Thyroid gland (tissue), 4 donors: ENCODE measurements around the gene SH3BP1. TPM values are rescaled to one million over a fixed set of nuclear protein-coding genes. Genes with fewer than 3 reads are reported as not detected.

Experiments used
- DNase-seq, 2 donors: peaks; one replicate each; pipeline ENCODE4 v3.0.0-alpha.2; 2019
- H3K27ac ChIP-seq, 3 donors: fragments of 200-600 bp; sonication (generic); 1 replicate in 2 of 3; 2 replicates in 1 of 3; pipeline ENCODE4 v1.5.1; 2016 to 2019; ENCODE audit warnings: mild to moderate bottlenecking in 1 of 3, moderate library complexity in 1 of 3
- H3K27me3 ChIP-seq: fragments of 200-600 bp; sonication (generic); one replicate; pipeline ENCODE4 v1.5.1; 2019
- H3K36me3 ChIP-seq, 2 donors: fragments of 200-600 bp; sonication (generic); one replicate each; pipeline ENCODE4 v1.5.1; 2016 to 2019
- H3K4me1 ChIP-seq, 2 donors: fragments of 200-600 bp; sonication (generic); one replicate each; pipeline ENCODE4 v1.5.1; 2017 to 2019
- H3K4me3 ChIP-seq, 3 donors: fragments of 200-600 bp; sonication (generic); replicated peaks in 1 of 3; 1 replicate in 2 of 3; 2 replicates in 1 of 3; pipeline ENCODE4 v1.5.1; 2016; ENCODE audit warnings: mild to moderate bottlenecking in 1 of 3
- H3K9me3 ChIP-seq: fragments of 200-600 bp; sonication (generic); one replicate; pipeline ENCODE4 v1.5.1; 2017
- POLR2A ChIP-seq, 2 donors: fragments of 450-650 bp; IDR thresholded peaks; one replicate each; pipeline ENCODE4 v1.6.1; 2017; ENCODE audit warnings: antibody characterized with exemption in 2 of 2, mild to moderate bottlenecking in 2 of 2, moderate library complexity in 1 of 2
- WGBS, 2 donors: methylation state at CpG; one replicate each; pipeline ENCODE4 v1.1.5; 2017; 5-methylcytosine and 5-hydroxymethylcytosine counted together
- intact Hi-C: fragments of 100-400 bp; cut with DNase I; formaldehyde crosslinking; loops from one replicate; pipeline ENCODE4 v1.15.1; 2023
- small RNA-seq: library from RNA; depleted of rRNA; stranded (forward); fragments of <200 nt; gene quantifications from one replicate; pipeline ENCODE3, GENCODE V24; 2016
- total RNA-seq, 4 donors: library from RNA; depleted of rRNA; stranded (reverse); fragments of >200 nt; gene quantifications; one replicate each; pipeline ENCODE4 v1.2.3, GENCODE V29; 2016
- TF ChIP-seq, protein P1 (sequence below), 6 experiments: fragments of 200-600 bp in 3 of 6; fragments of 450-650 bp in 3 of 6; sonication (generic) in 3 of 6; IDR thresholded peaks; one replicate each; pipeline ENCODE4 v1.5.1; 2016 to 2019; ENCODE audit warnings: antibody characterized with exemption in 6 of 6, mild to moderate bottlenecking in 2 of 6, inconsistent platforms in 1 of 6, moderate library complexity in 1 of 6

Gene SH3BP1
- total RNA-seq, 4 donors from 2014 or later: 0.81 to 10.1 (median 3.3) TPM

DNA sequence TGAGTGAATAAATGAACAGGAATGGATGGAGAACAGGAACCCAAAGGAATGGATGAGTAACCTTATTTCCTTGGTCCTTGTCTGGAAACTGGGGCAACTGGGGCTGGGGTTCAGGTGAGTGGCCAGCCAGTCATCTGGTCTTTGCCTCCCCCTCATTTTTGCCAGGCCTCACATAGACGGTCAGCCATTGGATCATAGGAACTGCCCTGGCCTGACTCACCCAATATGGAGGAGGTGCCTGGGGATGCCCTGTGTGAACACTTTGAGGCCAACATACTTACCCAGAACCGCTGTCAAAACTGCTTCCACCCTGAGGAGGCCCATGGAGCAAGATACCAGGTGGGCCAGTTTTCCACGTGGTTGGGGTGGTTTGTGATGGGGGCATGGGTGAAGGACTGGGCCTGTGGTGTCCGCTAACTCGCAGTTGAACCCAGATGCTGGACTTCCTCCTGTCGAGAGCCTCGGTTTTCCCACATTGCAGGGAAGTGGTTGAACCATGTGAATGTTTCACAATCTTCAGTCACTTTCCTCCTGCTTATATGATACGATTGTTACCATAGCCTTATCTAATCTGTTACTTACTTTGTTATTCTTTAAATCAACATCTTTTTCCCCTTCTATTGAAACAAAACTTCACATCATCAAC lies 61.8 kb downstream of the SH3BP1 start:
- no peaks in the 10 kb centered on the region for H3K9me3 ChIP-seq
- no peaks in the 10 kb centered on the region for H3K36me3 ChIP-seq
- TF ChIP-seq, protein P1, sequence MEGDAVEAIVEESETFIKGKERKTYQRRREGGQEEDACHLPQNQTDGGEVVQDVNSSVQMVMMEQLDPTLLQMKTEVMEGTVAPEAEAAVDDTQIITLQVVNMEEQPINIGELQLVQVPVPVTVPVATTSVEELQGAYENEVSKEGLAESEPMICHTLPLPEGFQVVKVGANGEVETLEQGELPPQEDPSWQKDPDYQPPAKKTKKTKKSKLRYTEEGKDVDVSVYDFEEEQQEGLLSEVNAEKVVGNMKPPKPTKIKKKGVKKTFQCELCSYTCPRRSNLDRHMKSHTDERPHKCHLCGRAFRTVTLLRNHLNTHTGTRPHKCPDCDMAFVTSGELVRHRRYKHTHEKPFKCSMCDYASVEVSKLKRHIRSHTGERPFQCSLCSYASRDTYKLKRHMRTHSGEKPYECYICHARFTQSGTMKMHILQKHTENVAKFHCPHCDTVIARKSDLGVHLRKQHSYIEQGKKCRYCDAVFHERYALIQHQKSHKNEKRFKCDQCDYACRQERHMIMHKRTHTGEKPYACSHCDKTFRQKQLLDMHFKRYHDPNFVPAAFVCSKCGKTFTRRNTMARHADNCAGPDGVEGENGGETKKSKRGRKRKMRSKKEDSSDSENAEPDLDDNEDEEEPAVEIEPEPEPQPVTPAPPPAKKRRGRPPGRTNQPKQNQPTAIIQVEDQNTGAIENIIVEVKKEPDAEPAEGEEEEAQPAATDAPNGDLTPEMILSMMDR (IDR thresholded peaks at IDR 0.05): no peak
- no peak for TF ChIP-seq POLR2A (IDR thresholded peaks at IDR 0.05)
- H3K27ac ChIP-seq: no peak overlapping the region
- intact Hi-C loops: no loop called here
- no peak for DNase-seq
- 81 to 84% methylated on average over 8 of the region's 8 CpGs for WGBS, 2 donors
- H3K4me1 ChIP-seq: peaks cover 7 to 10% of the 10 kb centered on the region in 2 donors
- H3K4me3 ChIP-seq: no peak overlapping the region
- no peaks in the 10 kb centered on the region for H3K27me3 ChIP-seq

DNA sequence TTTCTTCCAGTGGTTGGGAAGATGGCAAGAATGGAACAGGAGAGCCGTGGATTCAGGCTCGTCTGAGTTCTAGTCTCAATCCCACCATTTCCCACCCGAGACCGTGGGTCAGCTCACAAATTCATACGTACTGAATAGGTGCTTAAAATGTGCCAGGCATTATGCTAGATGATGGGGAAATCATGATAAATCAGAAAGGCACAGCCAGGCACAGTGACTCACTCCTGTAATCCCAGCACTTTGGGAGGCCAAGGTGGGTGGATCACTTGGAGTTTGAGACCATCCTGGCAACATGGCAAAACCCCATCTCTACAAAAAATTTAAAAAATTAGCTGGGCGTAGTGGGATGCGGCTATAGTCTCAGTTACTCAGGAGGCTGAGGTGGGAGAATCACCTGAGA lies 64.4 kb downstream of the SH3BP1 start:
- H3K27me3 ChIP-seq: no peaks in the 10 kb centered on the region
- H3K4me3 ChIP-seq: no peak overlapping the region
- 84% methylated on average over 7 of the region's 7 CpGs for WGBS, 2 donors
- H3K4me1 ChIP-seq: peaks cover 0 to 3% of the 10 kb centered on the region in 2 donors
- H3K27ac ChIP-seq: no peak overlapping the region
- H3K36me3 ChIP-seq: no peaks in the 10 kb centered on the region
- no peaks in the 10 kb centered on the region for H3K9me3 ChIP-seq
- intact Hi-C loops: no loop called here
- TF ChIP-seq, protein P1 (IDR thresholded peaks at IDR 0.05): no peak
- no peak for DNase-seq

DNA sequence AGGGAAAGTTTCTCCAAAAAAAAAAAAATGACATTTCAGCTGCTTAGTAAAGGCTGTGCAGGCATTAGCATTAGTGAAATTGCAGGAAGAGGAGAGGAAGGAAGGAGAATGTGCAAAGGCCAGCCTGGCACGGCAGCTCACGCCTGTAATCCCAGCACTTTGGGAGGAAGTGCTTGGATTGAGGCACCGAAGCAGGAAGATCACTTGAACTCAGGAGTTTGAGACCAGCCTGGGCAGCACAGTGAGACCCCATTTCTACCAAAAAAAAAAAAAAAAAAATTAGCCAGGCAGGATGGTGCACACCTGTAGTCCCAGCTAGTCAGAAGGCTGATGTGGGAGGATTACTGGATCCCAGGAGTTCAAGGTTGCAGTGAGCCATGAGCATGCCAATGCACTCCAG lies 65.2 kb downstream of the SH3BP1 start:
- intact Hi-C loops: no loop called here
- 81 to 90% methylated on average over 3 of the region's 3 CpGs for WGBS, 2 donors

DNA sequence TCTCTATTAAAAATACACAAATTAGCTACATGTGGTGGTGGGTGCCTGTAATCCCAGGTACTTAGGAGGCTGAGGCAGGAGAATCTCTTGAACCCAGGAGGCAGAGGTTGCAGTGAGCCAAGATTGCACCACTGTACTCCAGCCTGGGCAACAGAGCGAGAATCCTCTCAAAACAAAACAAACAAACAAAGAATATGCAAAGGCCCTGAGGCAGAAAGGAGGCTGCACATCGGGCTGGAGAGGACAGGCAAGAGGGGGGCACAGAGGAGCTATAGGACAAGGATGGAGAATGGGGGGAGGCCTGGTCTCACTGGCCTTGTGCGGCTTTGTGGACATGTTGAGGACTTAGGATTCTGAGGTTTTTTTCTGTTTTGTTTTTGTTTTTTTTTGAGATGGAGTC lies 65.7 kb downstream of the SH3BP1 start:
- no peak for DNase-seq
- intact Hi-C loops: no loop called here
- H3K36me3 ChIP-seq: no peaks in the 10 kb centered on the region
- TF ChIP-seq, protein P1 (IDR thresholded peaks at IDR 0.05): no peak
- TF ChIP-seq POLR2A (IDR thresholded peaks at IDR 0.05): no peak
- 94 to 97% methylated on average over 3 of the region's 3 CpGs for WGBS, 2 donors
- no peak overlapping the region for H3K27ac ChIP-seq
- H3K9me3 ChIP-seq: no peaks in the 10 kb centered on the region
- no peaks in the 10 kb centered on the region for H3K27me3 ChIP-seq
- H3K4me3 ChIP-seq: no peak overlapping the region
- no peaks in the 10 kb centered on the region for H3K4me1 ChIP-seq

More for the DNA sequence above, 65.2 kb downstream of the SH3BP1 start:
- no peak for TF ChIP-seq POLR2A (IDR thresholded peaks at IDR 0.05)
- TF ChIP-seq, protein P1 (IDR thresholded peaks at IDR 0.05): no peak
- Histone ChIP-seq H3K4me1 (no peaks in the 10 kb centered on the region), H3K27me3 (no peaks in the 10 kb centered on the region), H3K9me3 (no peaks in the 10 kb centered on the region), H3K4me3 (no peak overlapping the region), H3K36me3 (no peaks in the 10 kb centered on the region), H3K27ac (no peak overlapping the region)
- no peak for DNase-seq

Small RNAs within 50 kb of the gene (small RNA-seq; reads per million reads assigned to genes)
- not detected for gene RN7SL385P

Other genes starting within 250 kb of the SH3BP1 start
- under 1 TPM in 1 of 4 donors, not detected in 3; 0.05 TPM for gene ELFN2, start 212.2 kb upstream of the SH3BP1 start, total RNA-seq
- gene MFNG, start 153.3 kb upstream of the SH3BP1 start, total RNA-seq: 10 to 100 TPM; 15.2 to 30.6 (median 19.2) TPM
- gene CARD10, start 120.3 kb upstream of the SH3BP1 start, total RNA-seq: 10 to 100 TPM in 3 of 4 donors, 1 to 10 TPM in 1; 6.5 to 17.3 (median 11.0) TPM
- gene CDC42EP1, start 79.2 kb upstream of the SH3BP1 start, total RNA-seq: 10 to 100 TPM; 15.7 to 23.3 (median 18.3) TPM
- not detected for gene LGALS2, start 59.6 kb upstream of the SH3BP1 start, total RNA-seq
- gene GGA1, start 30.8 kb upstream of the SH3BP1 start, total RNA-seq: 10 to 100 TPM; 46.2 to 90.5 (median 60.4) TPM
- gene PDXP, start 19.1 kb downstream of the SH3BP1 start, total RNA-seq: 10 to 100 TPM in 3 of 4 donors, 1 to 10 TPM in 1; 4.2 to 15.8 (median 12.3) TPM
- 100 to 1,000 TPM; 146 to 212 (median 188) TPM for gene LGALS1, start 36.0 kb downstream of the SH3BP1 start, total RNA-seq
- gene NOL12, start 46.7 kb downstream of the SH3BP1 start, total RNA-seq: 10 to 100 TPM; 18.7 to 52.6 (median 47.6) TPM
- 100 to 1,000 TPM; 120 to 150 (median 140) TPM for gene TRIOBP, start 57.4 kb downstream of the SH3BP1 start, total RNA-seq
- 10 to 100 TPM; 30.4 to 59.1 (median 38.2) TPM for gene GCAT, start 168.3 kb downstream of the SH3BP1 start, total RNA-seq
- gene GALR3, start 183.7 kb downstream of the SH3BP1 start, total RNA-seq: not detected
- gene ANKRD54, start 204.7 kb downstream of the SH3BP1 start, total RNA-seq: 10 to 100 TPM; 54.7 to 75.9 (median 61.5) TPM
- 100 to 1,000 TPM; 423 to 557 (median 455) TPM for gene EIF3L, start 209.8 kb downstream of the SH3BP1 start, total RNA-seq